Panc1 (cell line): ENCODE measurements around the gene ARID4B.

Source experiments
- POLR2AphosphoS5 ChIP-seq: IDR thresholded peaks from 2 replicates; pipeline ENCODE4 v1.6.1; 2012; ENCODE audit warnings: mild to moderate bottlenecking, low read depth, low read length, moderate library complexity
- REST ChIP-seq, 2 experiments: IDR thresholded peaks; 2 replicates each; pipeline ENCODE4 v1.6.1; 2011 to 2012; ENCODE audit warnings: low read depth in 2 of 2, control low read depth in 1 of 2, low read length in 1 of 2, mild to moderate bottlenecking in 1 of 2, moderate library complexity in 1 of 2; ENCODE audit not compliant: insufficient read depth in 1 of 2
- TCF7L2 ChIP-seq: IDR thresholded peaks from 2 replicates; pipeline ENCODE4 v1.6.1; 2011; ENCODE audit warnings: mild to moderate bottlenecking, low read depth, low read length, inconsistent platforms
- TF ChIP-seq, protein P1 (sequence below): fragments of 450-650 bp; IDR thresholded peaks from 2 replicates; pipeline ENCODE4 v1.5.1; 2017; ENCODE audit warnings: mild to moderate bottlenecking

GRCh38 chr1:235268379-235269125 lies 59.4 kb downstream of the ARID4B start:
- TF ChIP-seq, protein P1, sequence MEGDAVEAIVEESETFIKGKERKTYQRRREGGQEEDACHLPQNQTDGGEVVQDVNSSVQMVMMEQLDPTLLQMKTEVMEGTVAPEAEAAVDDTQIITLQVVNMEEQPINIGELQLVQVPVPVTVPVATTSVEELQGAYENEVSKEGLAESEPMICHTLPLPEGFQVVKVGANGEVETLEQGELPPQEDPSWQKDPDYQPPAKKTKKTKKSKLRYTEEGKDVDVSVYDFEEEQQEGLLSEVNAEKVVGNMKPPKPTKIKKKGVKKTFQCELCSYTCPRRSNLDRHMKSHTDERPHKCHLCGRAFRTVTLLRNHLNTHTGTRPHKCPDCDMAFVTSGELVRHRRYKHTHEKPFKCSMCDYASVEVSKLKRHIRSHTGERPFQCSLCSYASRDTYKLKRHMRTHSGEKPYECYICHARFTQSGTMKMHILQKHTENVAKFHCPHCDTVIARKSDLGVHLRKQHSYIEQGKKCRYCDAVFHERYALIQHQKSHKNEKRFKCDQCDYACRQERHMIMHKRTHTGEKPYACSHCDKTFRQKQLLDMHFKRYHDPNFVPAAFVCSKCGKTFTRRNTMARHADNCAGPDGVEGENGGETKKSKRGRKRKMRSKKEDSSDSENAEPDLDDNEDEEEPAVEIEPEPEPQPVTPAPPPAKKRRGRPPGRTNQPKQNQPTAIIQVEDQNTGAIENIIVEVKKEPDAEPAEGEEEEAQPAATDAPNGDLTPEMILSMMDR, result no peak
- no peak for TF ChIP-seq REST (IDR thresholded peaks at IDR 0.05; ENCODE audit: insufficient read depth in 1 of 2, low read depth in 2 of 2, low read length in 1 of 2)
- TF ChIP-seq TCF7L2, result no peak
- no peak for TF ChIP-seq POLR2AphosphoS5
